ENCODE results near the gene RPAIN.

- TF ChIP-seq CTCF (conservative IDR thresholded peaks at IDR 0.05; ENCODE audit: low read depth, low read length) (no peak), EZH2 (IDR thresholded peaks at IDR 0.05; ENCODE audit: borderline replicate concordance, low read depth, low read length, poor library complexity, severe bottlenecking) (no peak)
Measured at GRCh38 chr17:5424909-5425308, 4.9 kb downstream of the RPAIN start.

Measured in A673 (cell line).